Gastroesophageal sphincter (tissue), 3 donors: ENCODE measurements around the gene KLHL18.

Experiments used
- CTCF ChIP-seq, 4 experiments: fragments of 200-600 bp in 2 of 4; fragments of 450-650 bp in 2 of 4; sonication (generic) in 1 of 4; IDR thresholded peaks; one replicate each; pipeline ENCODE4 v1.5.1; 2017 to 2019; ENCODE audit warnings: antibody characterized with exemption in 4 of 4, mild to moderate bottlenecking in 2 of 4, moderate library complexity in 2 of 4
- POLR2A ChIP-seq, 2 donors: fragments of 450-650 bp; IDR thresholded peaks; one replicate each; pipeline ENCODE4 v1.6.1; 2017; ENCODE audit warnings: antibody characterized with exemption in 2 of 2, mild to moderate bottlenecking in 2 of 2, moderate library complexity in 1 of 2

GRCh38 chr3:47377186-47377585 is 94.4 kb downstream of the KLHL18 start:
- TF ChIP-seq CTCF (IDR thresholded peaks at IDR 0.05) (no peak), POLR2A (IDR thresholded peaks at IDR 0.05) (no peak)
